HG03342 (cell line): Measurements from ENCODE around the gene SEC14L3.
"Not testable (repeated sequence)": the region's sequence is repeated elsewhere in the genome, so short reads cannot be mapped to it uniquely, and the experiment has no call there.

Experiments used
- ATAC-seq: cut with Tn5 transposase; IDR thresholded peaks from one replicate; pipeline ENCODE4 v1.9.1; 2021; ENCODE audit warnings: mild to moderate bottlenecking, moderate library complexity; ENCODE audit not compliant: unreplicated experiment

Gene SEC14L3

GRCh38 chr22:30486661-30487115, 14.9 kb upstream of the SEC14L3 start:
- ATAC-seq, result no peak

- no peak for ATAC-seq
Measured at GRCh38 chr22:30486118-30486517, 14.3 kb upstream of the SEC14L3 start.

GRCh38 chr22:30485362-30485988, 13.7 kb upstream of the SEC14L3 start:
- ATAC-seq, result no peak

GRCh38 chr22:30483169-30483568, 11.4 kb upstream of the SEC14L3 start:
- no peak for ATAC-seq

GRCh38 chr22:30481711-30482110, 9.9 kb upstream of the SEC14L3 start:
- no peak for ATAC-seq

GRCh38 chr22:30479981-30480380, 8.2 kb upstream of the SEC14L3 start:
- ATAC-seq, result no peak

- ATAC-seq, result no peak
Measured at GRCh38 chr22:30474683-30475424, 3.0 kb upstream of the SEC14L3 start.

- ATAC-seq, result no peak
Measured at GRCh38 chr22:30474121-30474520, 2.3 kb upstream of the SEC14L3 start.

GRCh38 chr22:30472994-30473720, 1.3 kb upstream of the SEC14L3 start:
- no peak for ATAC-seq

- no peak for ATAC-seq
Measured at GRCh38 chr22:30470655-30471054, 1.2 kb downstream of the SEC14L3 start.

- no peak for ATAC-seq
Measured at GRCh38 chr22:30469165-30469564, 2.7 kb downstream of the SEC14L3 start.

GRCh38 chr22:30460555-30460954, 11.3 kb downstream of the SEC14L3 start:
- ATAC-seq, result not testable (repeated sequence)

- no peak for ATAC-seq
Measured at GRCh38 chr22:30460147-30460546, 11.7 kb downstream of the SEC14L3 start.

GRCh38 chr22:30459181-30460052, 12.4 kb downstream of the SEC14L3 start:
- ATAC-seq, result no peak

GRCh38 chr22:30457981-30458380, 13.8 kb downstream of the SEC14L3 start:
- no peak for ATAC-seq

GRCh38 chr22:30455075-30455840, 16.6 kb downstream of the SEC14L3 start:
- ATAC-seq, result no peak

GRCh38 chr22:30453731-30454510, 17.9 kb downstream of the SEC14L3 start:
- ATAC-seq, result no peak

- ATAC-seq, result no peak
Measured at GRCh38 chr22:30452861-30453260, 19.0 kb downstream of the SEC14L3 start.

GRCh38 chr22:30451488-30451887, 20.3 kb downstream of the SEC14L3 start:
- not testable (repeated sequence) for ATAC-seq
